ENCODE data around the gene RAD51B.

The RAD51B gene

GRCh38 chr14:68632054-68632895 is 812.7 kb downstream of the RAD51B start:
- H3K9me2 ChIP-seq (replicated peaks; ENCODE audit: insufficient read depth, low read length), result no peaks in the 10 kb centered on the region

GRCh38 chr14:68633131-68633991 is 813.8 kb downstream of the RAD51B start:
- no peak overlapping the region for H3K4me2 ChIP-seq (ENCODE audit: low read depth, low read length)
- no peak overlapping the region for H3K9ac ChIP-seq (ENCODE audit: low read length)
- no peaks in the 10 kb centered on the region for H3K27me3 ChIP-seq (replicated peaks; ENCODE audit: insufficient read depth, low read length)
- no peak overlapping the region for H2AFZ ChIP-seq (ENCODE audit: low read length)
- no peaks in the 10 kb centered on the region for H3K36me3 ChIP-seq (replicated peaks; ENCODE audit: insufficient read depth, low read length)
- no peak for DNase-seq
- H3K79me2 ChIP-seq (ENCODE audit: low read length), result no peaks in the 10 kb centered on the region
- no peaks in the 10 kb centered on the region for H4K20me1 ChIP-seq (ENCODE audit: insufficient read depth, low read length)
- H3F3A ChIP-seq (ENCODE audit: insufficient read depth, low read length), result no peaks in the 10 kb centered on the region
- no peak overlapping the region for H3K4me3 ChIP-seq (ENCODE audit: low read length)
- no peaks in the 10 kb centered on the region for H3K4me1 ChIP-seq (ENCODE audit: low read length)
- H3K9me2 ChIP-seq (replicated peaks; ENCODE audit: insufficient read depth, low read length), result no peaks in the 10 kb centered on the region
- TF ChIP-seq EZH2 (optimal IDR thresholded peaks at IDR 0.05; ENCODE audit: low read depth, low read length) (no peak), CTCF (IDR thresholded peaks at IDR 0.05; ENCODE audit: low read length) (no peak), EZH2phosphoT487 (IDR thresholded peaks at IDR 0.05; ENCODE audit: low read length) (no peak)
- no peak overlapping the region for H3K27ac ChIP-seq (ENCODE audit: low read length)
- no peaks in the 10 kb centered on the region for H3K9me3 ChIP-seq (replicated peaks; ENCODE audit: insufficient read depth, low read length)

More at GRCh38 chr14:68632054-68632895, 812.7 kb downstream of the RAD51B start:
- no peaks in the 10 kb centered on the region for H3K4me1 ChIP-seq (ENCODE audit: low read length)
- no peak overlapping the region for H3K27ac ChIP-seq (ENCODE audit: low read length)
- no peaks in the 10 kb centered on the region for H3K36me3 ChIP-seq (replicated peaks; ENCODE audit: insufficient read depth, low read length)
- H2AFZ ChIP-seq (ENCODE audit: low read length), result no peak overlapping the region
- no peaks in the 10 kb centered on the region for H3K27me3 ChIP-seq (replicated peaks; ENCODE audit: insufficient read depth, low read length)
- no peak overlapping the region for H3K9ac ChIP-seq (ENCODE audit: low read length)
- no peaks in the 10 kb centered on the region for H3K79me2 ChIP-seq (ENCODE audit: low read length)
- H3K4me3 ChIP-seq (ENCODE audit: low read length), result no peak overlapping the region
- H4K20me1 ChIP-seq (ENCODE audit: insufficient read depth, low read length), result no peaks in the 10 kb centered on the region
- no peaks in the 10 kb centered on the region for H3F3A ChIP-seq (ENCODE audit: insufficient read depth, low read length)
- H3K4me2 ChIP-seq (ENCODE audit: low read depth, low read length), result no peak overlapping the region
- no peaks in the 10 kb centered on the region for H3K9me3 ChIP-seq (replicated peaks; ENCODE audit: insufficient read depth, low read length)
- DNase-seq, result no peak
- TF ChIP-seq CTCF (IDR thresholded peaks at IDR 0.05; ENCODE audit: low read length) (no peak), EZH2 (optimal IDR thresholded peaks at IDR 0.05; ENCODE audit: low read depth, low read length) (no peak), EZH2phosphoT487 (IDR thresholded peaks at IDR 0.05; ENCODE audit: low read length) (no peak)

- Histone ChIP-seq H3K9me2 (replicated peaks; ENCODE audit: insufficient read depth, low read length) (no peaks in the 10 kb centered on the region), H2AFZ (ENCODE audit: low read length) (no peak overlapping the region), H3K36me3 (replicated peaks; ENCODE audit: insufficient read depth, low read length) (no peaks in the 10 kb centered on the region), H3K9ac (ENCODE audit: low read length) (no peak overlapping the region), H3K4me1 (ENCODE audit: low read length) (no peaks in the 10 kb centered on the region), H3K9me3 (replicated peaks; ENCODE audit: insufficient read depth, low read length) (no peaks in the 10 kb centered on the region), H3K79me2 (ENCODE audit: low read length) (no peaks in the 10 kb centered on the region), H3K4me2 (ENCODE audit: low read depth, low read length) (no peak overlapping the region), H3K4me3 (ENCODE audit: low read length) (no peak overlapping the region), H4K20me1 (ENCODE audit: insufficient read depth, low read length) (no peaks in the 10 kb centered on the region), H3K27me3 (replicated peaks; ENCODE audit: insufficient read depth, low read length) (no peaks in the 10 kb centered on the region), H3F3A (ENCODE audit: insufficient read depth, low read length) (no peaks in the 10 kb centered on the region), H3K27ac (ENCODE audit: low read length) (no peak overlapping the region)
- TF ChIP-seq EZH2phosphoT487 (IDR thresholded peaks at IDR 0.05; ENCODE audit: low read length), result no peak
- TF ChIP-seq EZH2 (optimal IDR thresholded peaks at IDR 0.05; ENCODE audit: low read depth, low read length), result no peak
- TF ChIP-seq CTCF (IDR thresholded peaks at IDR 0.05; ENCODE audit: low read length), result no peak
- no peak for DNase-seq
Observed at GRCh38 chr14:68634332-68634731, 814.8 kb downstream of the RAD51B start.
